Inferior parietal cortex (tissue), 1 donor: ENCODE data around the gene AFF4.
"Not testable (repeated sequence)": the region's sequence is repeated elsewhere in the genome, so short reads cannot be mapped to it uniquely, and the experiment has no call there.

Experiments
- DNase-seq: peaks from one replicate; pipeline ENCODE4 v3.0.0-alpha.2; 2016; ENCODE audit errors: extremely low spot score

The AFF4 gene

GRCh38 chr5:132961123-132961815 lies 2.2 kb downstream of the AFF4 start:
- not testable (repeated sequence) for DNase-seq

DNA sequence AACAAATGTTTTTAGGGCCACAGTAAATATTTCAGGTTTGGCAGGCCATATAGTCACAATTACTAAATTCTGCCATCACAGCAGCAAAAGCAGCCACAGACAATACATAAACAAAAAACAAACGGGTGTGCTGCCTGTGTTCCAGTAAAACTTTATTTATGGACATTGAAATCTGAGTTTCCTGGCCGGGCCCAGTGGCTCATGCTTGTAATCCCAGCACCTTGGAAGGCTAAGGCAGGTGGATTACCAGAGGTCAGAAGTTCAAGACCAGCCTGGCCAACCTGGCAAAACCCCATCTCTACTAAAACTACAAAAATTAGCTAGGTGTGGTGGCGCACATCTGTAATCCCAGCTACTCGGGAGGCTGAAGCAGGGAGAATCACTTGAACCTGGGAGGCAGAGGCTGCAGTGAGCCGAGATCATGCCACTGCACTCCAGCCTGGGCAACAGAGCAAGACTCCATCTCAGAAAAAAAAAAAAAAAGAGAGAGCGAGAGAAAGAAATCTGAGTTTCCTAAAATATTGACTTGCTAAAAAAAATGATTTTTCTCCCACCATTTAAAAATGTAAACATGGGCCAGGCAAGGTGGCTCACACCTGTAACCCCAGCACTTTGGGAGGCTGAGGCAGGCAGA lies 7.2 kb downstream of the AFF4 start:
- DNase-seq, result not testable (repeated sequence)

- no peak for DNase-seq
Measured at GRCh38 chr5:132953710-132954109, 9.7 kb downstream of the AFF4 start.

DNA sequence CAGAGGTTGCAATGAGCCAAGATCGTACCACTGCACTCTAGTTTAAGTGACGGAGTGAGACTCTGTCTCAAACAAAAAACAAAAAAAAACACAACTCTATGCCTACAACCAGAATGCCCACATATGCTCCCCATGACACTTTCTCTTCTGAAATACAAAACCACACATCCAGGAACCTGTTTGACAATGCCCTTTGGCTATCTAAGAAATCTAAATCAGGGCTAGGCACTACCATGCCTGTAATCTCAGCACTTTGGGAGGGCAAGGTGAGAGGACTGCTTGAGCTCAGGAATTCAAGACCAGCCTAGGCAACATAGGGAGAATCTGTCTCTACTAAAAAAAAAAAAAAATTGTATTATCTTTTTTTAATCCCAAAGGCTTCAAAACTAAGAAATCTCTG lies 10.6 kb downstream of the AFF4 start:
- DNase-seq, result no peak

GRCh38 chr5:132951897-132952296 lies 11.5 kb downstream of the AFF4 start:
- DNase-seq, result no peak

DNA sequence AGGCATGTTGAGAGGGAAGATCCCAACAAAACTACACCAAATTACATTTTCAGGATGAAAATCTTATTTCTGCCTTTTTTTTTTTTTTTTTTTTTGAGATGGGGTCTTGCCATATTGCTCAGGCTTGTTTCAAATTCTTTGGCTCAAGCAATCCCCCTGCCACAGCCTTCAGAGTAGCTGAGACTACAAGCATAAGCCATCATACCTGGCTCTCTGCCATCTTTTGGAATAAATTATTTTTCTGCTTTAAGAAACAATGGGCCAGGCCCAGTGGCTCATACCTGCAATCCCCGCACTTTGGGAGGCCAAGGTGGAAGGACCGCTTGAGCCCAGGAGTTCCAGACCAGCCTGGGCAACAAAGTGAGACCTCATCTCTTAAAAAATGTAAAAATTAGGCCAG lies 14.3 kb downstream of the AFF4 start:
- DNase-seq, result no peak

DNA sequence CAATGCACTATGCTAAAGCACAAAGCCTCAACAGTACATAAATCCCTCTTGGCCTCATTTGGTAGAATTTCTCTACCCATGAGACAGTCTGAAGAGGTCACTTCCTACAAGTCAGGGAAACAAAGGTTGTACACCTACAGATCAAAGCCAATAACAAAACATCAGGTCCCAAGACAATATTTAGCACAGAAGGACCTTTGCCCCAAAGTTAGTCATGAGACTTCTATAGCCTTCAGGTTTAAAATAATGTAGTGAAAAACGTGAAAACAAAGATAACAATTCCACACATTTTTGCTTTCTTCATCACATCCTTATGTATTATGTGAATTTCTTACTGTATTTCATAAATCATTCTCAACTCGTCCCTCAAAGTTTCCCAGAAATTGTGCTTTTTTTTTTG lies 15.8 kb downstream of the AFF4 start:
- no peak for DNase-seq

DNA sequence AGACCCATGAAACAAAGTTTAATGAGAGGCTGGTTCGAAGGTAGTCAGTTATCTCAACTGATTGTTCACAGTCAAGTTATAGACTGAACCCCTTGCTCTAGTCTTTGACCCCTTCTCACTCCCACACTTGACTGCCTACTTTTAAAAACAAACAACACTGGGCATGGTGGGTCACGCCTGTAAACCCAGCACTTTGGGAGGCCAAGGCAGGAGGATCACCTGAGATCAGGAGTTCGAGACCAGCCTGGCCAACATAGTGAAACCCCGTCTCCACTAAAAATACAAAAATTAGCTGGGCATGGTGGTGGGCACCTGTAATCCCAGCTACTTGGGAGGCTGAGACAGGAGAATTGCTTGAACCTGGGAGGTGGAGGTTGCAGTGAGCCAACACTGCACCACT lies 18.1 kb downstream of the AFF4 start:
- not testable (repeated sequence) for DNase-seq

- no peak for DNase-seq
Measured at GRCh38 chr5:132943362-132944022, 19.9 kb downstream of the AFF4 start.

DNA sequence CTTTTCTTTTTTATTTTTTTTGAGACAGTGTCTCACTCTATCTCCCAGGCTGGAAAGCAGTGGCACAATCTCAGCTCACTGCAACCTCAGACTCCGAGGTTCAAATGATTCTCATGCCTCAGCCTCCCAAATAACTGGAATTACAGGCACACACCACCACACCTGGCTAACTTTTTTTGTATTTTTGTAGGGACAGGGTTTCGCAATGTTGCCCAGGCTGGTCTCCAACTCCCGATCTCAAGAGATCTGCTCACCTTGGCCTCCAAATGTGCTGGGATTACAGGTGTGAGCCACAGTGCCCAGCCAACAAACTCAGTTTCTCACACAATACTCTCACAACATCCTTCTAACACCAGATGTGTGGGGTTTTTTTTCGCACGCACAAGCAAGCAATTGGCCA lies 22.1 kb downstream of the AFF4 start:
- DNase-seq, result no peak

GRCh38 chr5:132928062-132928407 lies 35.4 kb downstream of the AFF4 start:
- no peak for DNase-seq

- no peak for DNase-seq
Measured at GRCh38 chr5:132927355-132928061, 35.9 kb downstream of the AFF4 start.

- DNase-seq, result no peak
Measured at GRCh38 chr5:132926437-132926836, 37.0 kb downstream of the AFF4 start.

GRCh38 chr5:132916086-132916485 lies 47.3 kb downstream of the AFF4 start:
- DNase-seq, result no peak

DNA sequence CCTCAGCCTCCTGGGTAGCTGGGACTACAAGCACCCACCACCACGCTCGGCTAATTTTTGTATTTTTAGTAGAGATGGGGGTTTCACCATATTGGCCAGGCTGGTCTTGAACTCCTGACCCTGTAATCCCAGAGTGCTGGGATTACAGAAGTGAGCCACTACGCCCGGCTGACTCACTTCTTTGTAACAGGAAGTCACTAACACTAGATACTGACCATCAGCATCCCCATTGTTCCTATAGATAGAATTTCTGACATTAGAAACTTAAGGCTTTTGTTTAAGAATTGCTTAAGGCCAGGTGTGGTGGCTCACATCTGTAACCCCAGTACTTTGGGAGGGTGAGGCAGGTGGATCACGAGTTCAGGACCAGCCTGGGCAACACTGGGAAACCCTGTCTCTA lies 47.8 kb downstream of the AFF4 start:
- no peak for DNase-seq

GRCh38 chr5:132909702-132910101 lies 53.7 kb downstream of the AFF4 start:
- no peak for DNase-seq

DNA sequence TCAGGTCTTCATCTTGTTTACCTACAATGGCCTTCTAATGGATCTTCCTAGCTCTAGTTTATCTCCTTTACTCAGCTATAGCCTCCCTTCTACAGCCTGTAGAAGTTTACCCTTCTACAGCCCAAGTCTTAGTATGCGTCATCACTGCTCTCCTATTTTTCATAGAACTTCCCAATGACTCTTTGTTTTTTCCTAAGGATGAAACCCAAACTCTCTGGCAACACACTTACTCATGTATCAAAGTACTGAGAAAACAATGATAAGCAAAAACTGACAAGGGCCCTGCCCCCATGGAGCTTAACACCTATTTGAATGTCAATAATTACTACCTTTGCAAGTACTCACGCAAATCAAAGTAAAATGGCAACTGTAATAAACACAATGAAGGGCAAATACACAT lies 56.3 kb downstream of the AFF4 start:
- no peak for DNase-seq

- no peak for DNase-seq
Measured at GRCh38 chr5:132905938-132906337, 57.5 kb downstream of the AFF4 start.

GRCh38 chr5:132901730-132902129 lies 61.7 kb downstream of the AFF4 start:
- no peak for DNase-seq

DNA sequence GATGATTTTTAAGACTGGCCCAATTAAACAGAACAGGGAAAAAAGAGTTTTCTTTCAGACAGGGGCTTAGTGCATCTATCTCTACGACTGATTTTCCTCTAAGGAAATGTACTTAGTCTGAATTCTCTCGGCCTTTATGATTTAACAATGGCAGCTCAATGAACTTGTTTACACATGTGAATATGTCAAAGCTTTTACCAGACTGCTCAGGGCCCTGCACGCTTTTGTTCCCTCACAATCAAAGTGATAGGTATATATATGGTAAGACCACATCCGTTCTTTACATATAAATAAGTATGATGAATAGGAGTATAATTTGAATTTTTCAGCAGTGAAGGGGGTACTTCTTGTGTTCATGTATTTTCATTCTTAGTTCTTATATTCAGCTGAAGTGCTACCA lies 62.4 kb downstream of the AFF4 start:
- DNase-seq, result no peak

DNA sequence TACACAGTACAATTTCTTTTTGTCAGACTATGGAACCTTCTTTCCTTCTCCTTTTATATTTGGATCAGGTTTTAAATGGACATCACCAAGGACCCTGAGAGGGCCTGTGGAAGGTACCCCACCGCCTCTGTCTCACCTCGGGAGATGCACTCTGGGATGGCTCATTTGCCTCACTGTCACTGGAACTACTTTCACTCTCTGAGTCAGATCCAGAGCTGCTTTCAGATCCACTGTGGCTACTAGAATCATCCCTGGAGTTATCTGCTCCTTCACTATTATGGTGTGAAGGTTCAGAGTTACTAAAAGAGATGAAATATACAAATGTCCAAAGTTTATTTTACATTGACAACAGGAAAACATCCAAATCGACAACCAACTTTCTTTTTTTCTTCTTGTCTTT lies 65.3 kb downstream of the AFF4 start:
- no peak for DNase-seq

- no peak for DNase-seq
Measured at GRCh38 chr5:132896685-132897084, 66.7 kb downstream of the AFF4 start.
